Uterus (tissue), 2 donors: ENCODE measurements around the gene PRRT1B.

Experiments
- POLR2A ChIP-seq, 2 donors: fragments of 450-650 bp; IDR thresholded peaks; one replicate each; pipeline ENCODE4 v1.6.1; 2016; ENCODE audit warnings: antibody characterized with exemption in 2 of 2, mild to moderate bottlenecking in 1 of 2, moderate library complexity in 1 of 2
- TF ChIP-seq, protein P1 (sequence below), 4 experiments: fragments of 200-600 bp in 2 of 4; fragments of 450-650 bp in 2 of 4; sonication (generic) in 2 of 4; IDR thresholded peaks; one replicate each; pipeline ENCODE4 v1.5.1; 2016 to 2019; ENCODE audit warnings: antibody characterized with exemption in 4 of 4, mild to moderate bottlenecking in 2 of 4, moderate library complexity in 1 of 4

DNA sequence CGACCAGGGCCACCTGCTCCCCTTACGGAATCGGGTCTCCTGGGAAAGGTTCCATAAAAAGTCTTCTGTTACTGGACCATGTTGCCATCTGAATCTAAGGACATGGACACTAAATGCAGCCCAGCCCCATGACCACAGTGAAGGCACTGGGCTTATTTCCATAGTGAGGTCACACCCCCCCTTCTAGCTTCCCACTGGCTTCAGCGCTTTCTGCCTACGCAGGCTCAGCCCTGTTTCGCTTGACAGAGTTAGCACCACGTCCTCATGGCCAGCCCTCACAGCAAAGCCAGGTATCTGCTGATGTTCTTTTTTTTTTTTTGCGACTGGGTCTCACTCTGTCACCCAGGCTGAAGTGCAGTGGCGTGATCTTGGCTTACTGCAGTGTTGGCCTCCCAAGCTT is 28.4 kb upstream of the PRRT1B start:
- TF ChIP-seq, protein P1, sequence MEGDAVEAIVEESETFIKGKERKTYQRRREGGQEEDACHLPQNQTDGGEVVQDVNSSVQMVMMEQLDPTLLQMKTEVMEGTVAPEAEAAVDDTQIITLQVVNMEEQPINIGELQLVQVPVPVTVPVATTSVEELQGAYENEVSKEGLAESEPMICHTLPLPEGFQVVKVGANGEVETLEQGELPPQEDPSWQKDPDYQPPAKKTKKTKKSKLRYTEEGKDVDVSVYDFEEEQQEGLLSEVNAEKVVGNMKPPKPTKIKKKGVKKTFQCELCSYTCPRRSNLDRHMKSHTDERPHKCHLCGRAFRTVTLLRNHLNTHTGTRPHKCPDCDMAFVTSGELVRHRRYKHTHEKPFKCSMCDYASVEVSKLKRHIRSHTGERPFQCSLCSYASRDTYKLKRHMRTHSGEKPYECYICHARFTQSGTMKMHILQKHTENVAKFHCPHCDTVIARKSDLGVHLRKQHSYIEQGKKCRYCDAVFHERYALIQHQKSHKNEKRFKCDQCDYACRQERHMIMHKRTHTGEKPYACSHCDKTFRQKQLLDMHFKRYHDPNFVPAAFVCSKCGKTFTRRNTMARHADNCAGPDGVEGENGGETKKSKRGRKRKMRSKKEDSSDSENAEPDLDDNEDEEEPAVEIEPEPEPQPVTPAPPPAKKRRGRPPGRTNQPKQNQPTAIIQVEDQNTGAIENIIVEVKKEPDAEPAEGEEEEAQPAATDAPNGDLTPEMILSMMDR (IDR thresholded peaks at IDR 0.05) = no peak
- TF ChIP-seq POLR2A (IDR thresholded peaks at IDR 0.05) = no peak
